CD4-positive, CD25-positive, alpha-beta regulatory T cell (primary cell): ENCODE data around the gene PRICKLE3. TPM values are rescaled to one million over a fixed set of nuclear protein-coding genes. Genes with fewer than 3 reads are reported as not detected.
"Not testable (repeated sequence)": the region's sequence is repeated elsewhere in the genome, so short reads cannot be mapped to it uniquely, and the experiment has no call there.

Experiments
- ATAC-seq, 2 donors: fragments of 150-1000 bp; cut with Tn5 transposase; one replicate each; pipeline ENCODE4 v1.10.0; 2021; ENCODE audit warnings: low read depth in 2 of 2, moderate number of reproducible peaks in 2 of 2, moderate library complexity in 1 of 2
- DNase-seq, 3 donors: peaks; one replicate each; pipeline versions ENCODE4 v3.0.0 to v3.0.0-alpha.2; 2012 to 2022; ENCODE audit warnings: mixed read lengths in 1 of 3
- H3K27ac ChIP-seq: one replicate; pipeline ENCODE4 v1.7.0; 2013; ENCODE audit warnings: mild to moderate bottlenecking, low read length; ENCODE audit not compliant: insufficient read depth, poor library complexity, severe bottlenecking
- H3K27me3 ChIP-seq: one replicate; pipeline ENCODE4 v1.7.0; 2013; ENCODE audit warnings: low read length; ENCODE audit not compliant: control insufficient read depth, insufficient read depth
- H3K36me3 ChIP-seq: one replicate; pipeline ENCODE4 v1.7.0; 2013; ENCODE audit warnings: mild to moderate bottlenecking, low read length, moderate library complexity; ENCODE audit not compliant: control insufficient read depth, insufficient read depth
- H3K4me1 ChIP-seq: 2 replicates; pipeline ENCODE4 v1.7.0; 2013; ENCODE audit warnings: mild to moderate bottlenecking, low read length; ENCODE audit not compliant: insufficient read depth, control insufficient read depth, poor library complexity, severe bottlenecking
- H3K4me3 ChIP-seq: one replicate; pipeline ENCODE4 v1.7.0; 2013; ENCODE audit warnings: low read depth, mild to moderate bottlenecking, low read length, moderate library complexity
- H3K9me3 ChIP-seq, 2 experiments: 1 replicate in 1 of 2; 2 replicates in 1 of 2; pipeline ENCODE4 v1.7.0; 2013; ENCODE audit warnings: low read length in 2 of 2, mild to moderate bottlenecking in 1 of 2, moderate library complexity in 1 of 2; ENCODE audit not compliant: control insufficient read depth in 2 of 2
- H3K27ac Mint-ChIP-seq, 3 donors: one replicate each; pipeline ENCODE4 v1.8.0; 2020 to 2022; ENCODE audit warnings: mild to moderate bottlenecking in 3 of 3, mixed read lengths in 3 of 3, moderate library complexity in 2 of 3
- H3K27me3 Mint-ChIP-seq: one replicate; pipeline ENCODE4 v1.8.0; 2022; ENCODE audit warnings: mild to moderate bottlenecking, mixed read lengths
- H3K36me3 Mint-ChIP-seq: one replicate; pipeline ENCODE4 v1.8.0; 2020; ENCODE audit warnings: mixed read lengths
- H3K4me1 Mint-ChIP-seq, 4 donors: one replicate each; pipeline ENCODE4 v1.8.0; 2020 to 2022; ENCODE audit warnings: mixed read lengths in 4 of 4, mild to moderate bottlenecking in 1 of 4
- H3K4me3 Mint-ChIP-seq, 4 donors: one replicate each; pipeline ENCODE4 v1.8.0; 2020 to 2022; ENCODE audit warnings: mild to moderate bottlenecking in 4 of 4, mixed read lengths in 4 of 4, moderate library complexity in 3 of 4
- H3K9me3 Mint-ChIP-seq, 7 donors: one replicate each; pipeline ENCODE4 v1.8.0; 2020 to 2022; ENCODE audit warnings: mixed read lengths in 7 of 7, mild to moderate bottlenecking in 3 of 7, moderate library complexity in 2 of 7
- polyA plus RNA-seq, 4 donors: library from polyadenylated mRNA; unstranded; fragments of 300-500 nt; fragmentation: Illumina TruSeq; gene quantifications; one replicate each; pipeline ENCODE4 v1.2.3, GENCODE V29; 2021
- total RNA-seq: library from RNA; stranded (reverse); gene quantifications from one replicate; pipeline ENCODE4 v1.2.3, GENCODE V29; 2022

Gene PRICKLE3
- total and polyA plus RNA-seq, 5 donors from 2014 or later = 2.7 to 7.3 (median 3.5) TPM

DNA sequence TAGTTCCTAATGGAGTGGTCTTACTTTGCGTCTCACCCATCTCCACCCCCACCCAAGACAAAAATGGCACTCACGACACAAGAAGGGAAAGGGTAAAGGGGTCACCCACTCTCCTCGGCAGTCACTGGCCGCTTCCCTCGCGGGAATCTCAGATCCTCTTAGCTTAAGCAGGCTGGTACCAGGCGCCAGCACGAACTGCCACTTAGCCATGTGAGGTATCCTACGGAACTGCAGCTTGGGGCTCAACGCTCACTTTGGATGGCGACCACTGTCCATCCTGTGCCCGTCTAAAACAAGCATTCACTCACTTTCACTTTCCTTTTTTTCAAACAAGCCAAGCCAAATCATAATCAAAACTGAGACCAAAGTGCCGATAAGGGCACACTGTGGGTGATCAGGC, 38.2 kb downstream of the PRICKLE3 start:
- Mint-ChIP-seq H3K27me3 (no peaks in the 10 kb centered on the region), H3K9me3 (no peaks in the 10 kb centered on the region), H3K36me3 (peaks cover 3% of the 10 kb centered on the region), H3K27ac (no peak overlapping the region), H3K4me3 (no peak overlapping the region), H3K4me1 (peaks cover 0 to 2% (median 0%) of the 10 kb centered on the region in 4 donors)
- no peaks in the 10 kb centered on the region for H3K36me3 ChIP-seq
- no peak for ATAC-seq
- no peaks in the 10 kb centered on the region for H3K9me3 ChIP-seq
- DNase-seq = no peak
- H3K4me3 ChIP-seq = no peak overlapping the region
- H3K4me1 ChIP-seq = no peaks in the 10 kb centered on the region
- no peaks in the 10 kb centered on the region for H3K27me3 ChIP-seq
- no peak overlapping the region for H3K27ac ChIP-seq

DNA sequence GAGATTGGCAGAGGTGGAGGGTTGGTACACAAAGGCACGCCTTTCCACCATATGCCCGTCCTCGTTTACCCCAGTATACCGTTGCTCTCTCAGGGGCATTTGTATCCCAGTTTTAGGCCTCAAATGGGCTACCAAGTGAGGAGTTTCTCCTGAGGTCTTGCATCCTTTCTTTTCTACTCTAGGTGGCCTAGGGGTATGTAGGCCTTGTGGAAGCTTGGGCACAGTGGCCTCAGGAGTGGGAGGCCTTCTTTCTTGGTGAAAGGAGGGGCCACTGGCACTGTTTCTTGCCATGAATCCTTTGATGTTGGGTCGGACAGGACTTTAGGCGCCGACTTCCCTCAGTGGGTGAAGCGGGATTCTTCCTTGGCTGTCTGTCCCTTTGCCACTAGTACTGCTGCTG, 38.9 kb downstream of the PRICKLE3 start:
- Mint-ChIP-seq H3K27me3 (no peaks in the 10 kb centered on the region), H3K36me3 (peaks cover 3% of the 10 kb centered on the region), H3K4me3 (no peak overlapping the region), H3K9me3 (no peaks in the 10 kb centered on the region), H3K27ac (no peak overlapping the region), H3K4me1 (peaks cover 0 to 2% (median 0%) of the 10 kb centered on the region in 4 donors)
- no peak for DNase-seq
- Histone ChIP-seq H3K27me3 (no peaks in the 10 kb centered on the region), H3K4me1 (no peaks in the 10 kb centered on the region), H3K4me3 (no peak overlapping the region), H3K9me3 (no peaks in the 10 kb centered on the region), H3K27ac (no peak overlapping the region), H3K36me3 (no peaks in the 10 kb centered on the region)
- no peak for ATAC-seq

DNA sequence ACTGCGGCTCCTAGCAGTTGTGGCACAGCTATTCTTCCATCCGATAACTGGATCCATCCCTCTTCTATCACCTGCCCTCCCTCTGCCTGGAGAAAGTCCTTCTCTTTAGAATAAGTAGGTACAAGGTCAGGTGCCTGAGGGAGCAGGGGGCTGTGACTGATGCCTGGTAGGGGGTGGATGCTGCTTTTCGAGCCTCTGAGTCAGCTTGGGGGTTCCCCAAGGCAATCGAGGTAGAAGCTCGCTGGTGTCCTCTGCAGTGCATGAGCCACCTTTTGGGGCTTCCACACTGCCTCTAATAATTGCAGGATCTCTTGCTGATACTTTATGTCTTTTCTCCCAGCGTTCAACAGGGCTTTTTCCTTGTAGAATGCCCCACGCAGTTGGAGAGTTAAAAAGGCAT, 43.0 kb downstream of the PRICKLE3 start:
- H3K27me3 ChIP-seq, H3K36me3 ChIP-seq, ATAC-seq, H3K36me3 Mint-ChIP-seq, DNase-seq, H3K4me1 ChIP-seq, H3K4me3 ChIP-seq, H3K27ac ChIP-seq, H3K27ac Mint-ChIP-seq, H3K27me3 Mint-ChIP-seq, H3K4me3 Mint-ChIP-seq, H3K4me1 Mint-ChIP-seq: not testable (repeated sequence)
- H3K9me3 ChIP-seq = peaks cover 20 to 21% of the 10 kb centered on the region in 2 experiments
- peaks cover 0 to 21% (median 4%) of the 10 kb centered on the region in 7 donors for H3K9me3 Mint-ChIP-seq

DNA sequence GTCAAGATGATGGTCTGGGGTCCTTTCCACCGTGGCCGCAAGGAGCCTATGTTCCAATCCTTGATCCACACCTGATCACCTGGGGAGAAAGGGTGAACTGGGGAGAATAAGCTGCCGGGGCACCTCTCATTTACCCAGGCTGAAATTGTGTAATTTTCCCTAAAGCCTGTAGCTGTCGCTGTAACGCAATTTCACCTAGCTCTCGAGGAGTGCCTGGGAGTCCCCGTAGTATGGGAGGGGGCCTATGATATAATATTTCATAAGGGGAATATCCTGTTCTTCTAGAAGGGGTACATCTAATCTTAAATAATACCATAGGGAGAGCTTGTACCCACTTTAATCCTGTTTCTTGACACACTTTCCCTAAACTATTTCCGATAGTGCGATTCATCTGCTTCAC, 43.9 kb downstream of the PRICKLE3 start:
- H3K9me3 ChIP-seq = peaks cover 20 to 21% of the 10 kb centered on the region in 2 experiments
- not testable (repeated sequence) for H3K4me1 Mint-ChIP-seq, DNase-seq, H3K27me3 ChIP-seq, H3K27ac ChIP-seq, H3K4me1 ChIP-seq, H3K36me3 Mint-ChIP-seq, H3K4me3 Mint-ChIP-seq, H3K36me3 ChIP-seq, H3K27me3 Mint-ChIP-seq, H3K4me3 ChIP-seq, ATAC-seq
- peak overlapping the region in 1 of 3 donors; percentile 17 for H3K27ac Mint-ChIP-seq
- peaks cover 0 to 26% (median 4%) of the 10 kb centered on the region in 7 donors for H3K9me3 Mint-ChIP-seq

DNA sequence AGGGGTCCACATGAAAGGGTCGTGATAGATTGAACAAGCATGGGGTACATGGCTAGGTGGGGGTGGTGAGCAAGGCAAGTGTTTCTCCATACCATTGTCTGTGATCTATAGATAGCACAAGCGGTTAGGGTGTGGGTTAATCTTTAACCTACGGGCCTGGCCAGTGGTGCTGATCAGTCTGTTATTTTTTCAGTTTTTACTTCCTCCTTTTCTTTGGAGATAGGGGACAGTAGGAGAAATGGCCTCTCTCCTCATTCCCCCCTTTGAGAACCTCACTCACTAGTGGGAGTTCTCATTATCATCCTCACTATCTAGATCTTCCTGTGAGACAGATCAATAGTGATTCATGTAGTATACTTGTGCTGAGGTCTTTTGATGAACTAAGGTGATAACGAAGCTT, 46.5 kb downstream of the PRICKLE3 start:
- Histone ChIP-seq H3K4me1 (no peaks in the 10 kb centered on the region), H3K4me3 (no peak overlapping the region), H3K27me3 (no peaks in the 10 kb centered on the region), H3K27ac (no peak overlapping the region), H3K9me3 (peaks cover 20 to 21% of the 10 kb centered on the region in 2 experiments), H3K36me3 (no peaks in the 10 kb centered on the region)
- no peaks in the 10 kb centered on the region for H3K36me3 Mint-ChIP-seq
- H3K27me3 Mint-ChIP-seq = no peaks in the 10 kb centered on the region
- peaks cover 0 to 5% (median 2%) of the 10 kb centered on the region in 4 donors for H3K4me1 Mint-ChIP-seq
- H3K4me3 Mint-ChIP-seq = no peak overlapping the region
- DNase-seq (no peak), ATAC-seq (no peak)
- peaks cover 0 to 26% (median 4%) of the 10 kb centered on the region in 7 donors for H3K9me3 Mint-ChIP-seq
- no peak overlapping the region for H3K27ac Mint-ChIP-seq

DNA sequence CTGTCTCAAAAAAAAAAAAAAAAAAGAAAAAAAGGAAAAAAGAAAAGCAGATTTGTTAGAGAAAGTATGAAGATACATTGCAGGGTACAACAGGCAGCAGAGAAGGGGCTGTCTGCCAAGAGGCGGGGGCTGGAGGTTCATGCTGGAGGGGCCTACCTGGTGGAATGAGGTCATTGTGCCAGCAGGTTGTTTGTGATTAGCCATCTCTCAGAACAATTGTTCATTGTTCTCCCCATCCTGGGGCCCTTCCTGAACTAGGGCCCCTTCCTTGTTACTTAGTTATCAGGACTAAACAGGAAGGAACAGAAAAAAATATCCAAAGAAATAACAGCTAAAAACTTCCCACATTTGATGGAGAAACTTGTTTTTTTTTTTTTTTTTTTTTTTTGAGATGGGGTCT, 48.7 kb downstream of the PRICKLE3 start:
- H3K9me3 Mint-ChIP-seq = peaks cover 0 to 26% (median 4%) of the 10 kb centered on the region in 7 donors
- Histone ChIP-seq H3K27ac (no peak overlapping the region), H3K4me3 (no peak overlapping the region), H3K36me3 (no peaks in the 10 kb centered on the region), H3K4me1 (no peaks in the 10 kb centered on the region), H3K27me3 (no peaks in the 10 kb centered on the region), H3K9me3 (peaks cover 20 to 21% of the 10 kb centered on the region in 2 experiments)
- no peaks in the 10 kb centered on the region for H3K27me3 Mint-ChIP-seq
- H3K4me3 Mint-ChIP-seq = no peak overlapping the region
- H3K36me3 Mint-ChIP-seq = no peaks in the 10 kb centered on the region
- H3K27ac Mint-ChIP-seq = no peak overlapping the region
- no peak for DNase-seq
- no peak for ATAC-seq
- peaks cover 0 to 5% (median 2%) of the 10 kb centered on the region in 4 donors for H3K4me1 Mint-ChIP-seq

DNA sequence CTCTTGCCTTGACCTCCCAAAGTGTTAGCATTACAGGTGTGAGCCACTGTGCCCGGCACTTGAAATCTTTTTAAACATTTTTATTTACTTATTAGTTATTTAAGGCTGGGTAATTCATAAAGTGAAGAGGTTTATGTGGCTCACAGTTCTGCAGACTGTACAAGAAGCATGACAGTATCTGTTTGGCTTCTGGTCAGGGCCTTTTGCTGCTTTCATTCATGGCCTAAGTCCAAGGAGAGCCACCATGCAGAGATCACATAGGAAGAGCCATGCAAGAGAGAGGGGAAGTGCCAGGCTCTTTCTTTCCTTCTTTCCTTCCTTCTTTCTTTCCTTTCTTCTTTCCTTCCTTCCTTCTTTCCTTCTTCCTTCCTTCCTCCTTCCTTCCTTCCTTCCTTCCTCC, 52.4 kb downstream of the PRICKLE3 start:
- no peaks in the 10 kb centered on the region for H3K27me3 Mint-ChIP-seq
- H3K9me3 Mint-ChIP-seq = peaks cover 0 to 5% (median 3%) of the 10 kb centered on the region in 7 donors
- Histone ChIP-seq H3K9me3 (peaks cover 0 to under 1% of the 10 kb centered on the region in 2 experiments), H3K27me3 (no peaks in the 10 kb centered on the region), H3K36me3 (no peaks in the 10 kb centered on the region), H3K4me3 (no peak overlapping the region), H3K4me1 (no peaks in the 10 kb centered on the region), H3K27ac (no peak overlapping the region)
- H3K4me1 Mint-ChIP-seq = peaks cover 0 to 5% (median 2%) of the 10 kb centered on the region in 4 donors
- ATAC-seq (no peak), DNase-seq (no peak)
- no peak overlapping the region for H3K27ac Mint-ChIP-seq
- H3K36me3 Mint-ChIP-seq = no peaks in the 10 kb centered on the region
- H3K4me3 Mint-ChIP-seq = no peak overlapping the region

DNA sequence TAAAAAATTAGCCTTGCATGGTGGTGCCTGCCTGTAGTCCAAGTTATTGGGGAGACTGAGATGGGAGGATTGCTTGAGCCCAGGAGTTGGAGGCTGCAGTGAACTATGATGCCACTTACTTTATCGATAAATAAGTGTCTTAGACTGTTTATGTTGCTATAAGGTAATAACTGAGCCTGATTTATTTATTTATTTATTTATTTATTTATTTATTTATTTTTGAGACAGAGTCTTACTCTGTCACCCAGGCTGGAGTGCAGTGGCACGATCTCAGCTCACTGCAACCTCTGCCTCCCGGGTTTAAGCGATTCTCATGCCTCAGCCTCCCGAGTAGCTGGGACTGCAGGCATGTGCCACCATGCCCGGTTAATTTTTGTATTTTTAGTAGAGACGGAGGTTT, 53.9 kb downstream of the PRICKLE3 start:
- H3K27me3 ChIP-seq, H3K9me3 ChIP-seq, H3K27me3 Mint-ChIP-seq, DNase-seq, H3K27ac ChIP-seq, H3K9me3 Mint-ChIP-seq, H3K36me3 ChIP-seq, H3K4me3 ChIP-seq, H3K27ac Mint-ChIP-seq, ATAC-seq, H3K36me3 Mint-ChIP-seq, H3K4me1 Mint-ChIP-seq, H3K4me1 ChIP-seq, H3K4me3 Mint-ChIP-seq: not testable (repeated sequence)
